Astrocyte of the spinal cord (primary cell): ENCODE results near the gene ACSL1.
A peak's percentile ranks its signal among the peaks of the same experiment; 100 is the strongest.
"Not testable (repeated sequence)": the region's sequence is repeated elsewhere in the genome, so short reads cannot be mapped to it uniquely, and the experiment has no call there.

ENCODE experiments used
- DNase-seq: peaks from one replicate; pipeline ENCODE4 v3.0.0; 2011; ENCODE audit warnings: low read depth, low spot score
- H3K4me3 ChIP-seq: 2 replicates; pipeline ENCODE4 v1.5.1; 2011; ENCODE audit warnings: low read depth, mild to moderate bottlenecking, low read length, moderate library complexity
- in situ Hi-C: cut with HindIII; loops from 2 replicates; pipeline ENCODE4 v1.10.0; 2017; ENCODE audit warnings: low sequenced_read_pairs
- TF ChIP-seq, protein P1 (sequence below): IDR thresholded peaks from 2 replicates; pipeline ENCODE4 v1.5.1; 2012; ENCODE audit warnings: low read depth, mild to moderate bottlenecking, low read length, inconsistent platforms

Gene ACSL1

DNA sequence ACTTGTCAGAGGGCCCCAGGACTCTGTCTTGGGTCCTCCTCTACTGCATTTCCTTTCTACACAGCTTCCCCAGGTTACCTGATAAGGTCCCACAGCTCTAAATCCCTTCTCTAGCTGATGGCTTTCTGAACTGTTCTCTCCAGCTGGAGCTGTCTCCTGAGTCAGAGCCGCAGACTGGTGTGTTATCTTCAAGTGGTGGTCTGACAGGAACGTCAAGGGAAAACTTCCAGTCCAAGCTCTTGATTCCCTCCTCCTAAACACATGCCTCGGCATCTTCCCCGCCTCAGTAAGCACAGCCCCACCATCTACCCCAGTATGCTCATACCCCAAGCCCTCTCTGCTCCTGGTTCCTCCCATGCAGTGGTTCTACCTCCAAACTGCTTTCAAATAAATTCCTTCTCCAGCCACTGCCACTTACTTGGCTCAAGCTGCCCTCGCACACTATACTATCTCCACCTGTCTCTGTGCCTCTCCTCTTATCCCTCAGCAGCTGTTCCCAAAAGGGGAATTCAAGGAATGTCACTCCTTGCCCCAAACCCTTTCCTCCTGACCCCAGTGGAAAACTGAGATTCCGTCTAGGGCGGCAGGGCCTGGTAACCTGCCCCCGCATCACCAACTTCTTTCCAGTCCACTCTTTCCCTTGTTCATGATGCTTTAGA, 74.7 kb downstream of the ACSL1 start:
- H3K4me3 ChIP-seq: no peak overlapping the region
- no peak for DNase-seq
- in situ Hi-C loops: no loop called here
- TF ChIP-seq, protein P1, sequence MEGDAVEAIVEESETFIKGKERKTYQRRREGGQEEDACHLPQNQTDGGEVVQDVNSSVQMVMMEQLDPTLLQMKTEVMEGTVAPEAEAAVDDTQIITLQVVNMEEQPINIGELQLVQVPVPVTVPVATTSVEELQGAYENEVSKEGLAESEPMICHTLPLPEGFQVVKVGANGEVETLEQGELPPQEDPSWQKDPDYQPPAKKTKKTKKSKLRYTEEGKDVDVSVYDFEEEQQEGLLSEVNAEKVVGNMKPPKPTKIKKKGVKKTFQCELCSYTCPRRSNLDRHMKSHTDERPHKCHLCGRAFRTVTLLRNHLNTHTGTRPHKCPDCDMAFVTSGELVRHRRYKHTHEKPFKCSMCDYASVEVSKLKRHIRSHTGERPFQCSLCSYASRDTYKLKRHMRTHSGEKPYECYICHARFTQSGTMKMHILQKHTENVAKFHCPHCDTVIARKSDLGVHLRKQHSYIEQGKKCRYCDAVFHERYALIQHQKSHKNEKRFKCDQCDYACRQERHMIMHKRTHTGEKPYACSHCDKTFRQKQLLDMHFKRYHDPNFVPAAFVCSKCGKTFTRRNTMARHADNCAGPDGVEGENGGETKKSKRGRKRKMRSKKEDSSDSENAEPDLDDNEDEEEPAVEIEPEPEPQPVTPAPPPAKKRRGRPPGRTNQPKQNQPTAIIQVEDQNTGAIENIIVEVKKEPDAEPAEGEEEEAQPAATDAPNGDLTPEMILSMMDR: no peak

DNA sequence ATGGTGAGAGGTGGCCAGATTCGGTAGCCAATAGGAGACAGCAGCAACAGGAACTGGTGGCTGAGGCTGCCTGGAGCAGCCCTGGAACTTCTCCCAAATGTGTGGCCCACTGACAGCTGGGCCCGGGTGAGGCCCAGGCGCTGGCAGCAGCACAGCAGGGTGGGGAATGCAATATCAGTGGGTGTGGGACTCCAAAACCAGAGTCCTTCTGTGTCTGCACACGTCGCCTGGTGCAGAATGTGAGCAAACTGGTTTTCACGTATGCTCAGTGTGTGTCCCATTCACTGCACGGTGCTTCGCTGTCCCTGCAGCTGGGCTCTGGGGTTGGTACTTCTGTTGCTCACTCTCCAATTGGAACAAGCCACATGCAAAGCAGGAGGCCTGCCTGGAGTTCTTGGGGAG, 77.5 kb downstream of the ACSL1 start:
- no peak for DNase-seq
- in situ Hi-C loops: no loop called here
- TF ChIP-seq, protein P1: no peak
- no peak overlapping the region for H3K4me3 ChIP-seq

DNA sequence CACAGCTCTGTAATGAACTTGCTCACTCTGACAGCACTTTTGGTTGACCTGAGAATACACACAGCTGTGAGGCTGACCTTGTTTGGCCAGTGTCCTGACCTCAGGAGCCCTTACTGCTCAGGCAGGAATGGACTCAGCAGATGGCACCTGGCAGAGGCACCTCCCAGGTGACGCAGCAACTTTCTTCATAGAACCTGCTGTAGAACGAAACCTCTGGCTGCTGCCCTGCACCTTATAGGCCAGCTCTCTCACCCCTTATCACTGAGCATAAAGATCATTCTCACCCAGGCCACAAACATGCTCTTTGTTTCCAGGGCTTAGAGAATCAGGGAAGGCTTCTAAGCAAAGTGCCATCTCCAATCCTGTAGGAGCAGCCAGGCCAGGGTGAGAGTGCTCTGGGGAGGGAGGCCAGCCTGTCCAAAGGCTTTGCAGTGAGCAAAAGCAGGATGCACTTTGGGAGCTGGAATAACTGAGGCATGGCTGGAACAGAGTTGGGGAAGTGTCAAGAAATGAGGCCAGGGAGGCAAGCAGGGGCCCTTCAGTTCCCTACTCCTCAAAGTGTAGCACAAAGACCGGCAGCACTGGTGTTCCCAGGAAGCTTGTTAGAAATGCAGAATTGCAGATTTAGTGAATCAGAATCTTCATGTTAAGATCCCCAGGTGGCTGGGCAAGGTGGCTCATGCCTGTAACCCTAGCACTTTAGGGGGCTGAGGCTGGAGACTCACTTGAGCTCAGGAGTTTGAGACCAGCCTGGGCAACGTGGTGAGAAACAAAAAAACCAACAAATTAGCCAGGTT, 78.5 kb downstream of the ACSL1 start:
- DNase-seq: no peak
- in situ Hi-C loops: no loop called here
- no peak overlapping the region for H3K4me3 ChIP-seq
- TF ChIP-seq, protein P1: no peak

DNA sequence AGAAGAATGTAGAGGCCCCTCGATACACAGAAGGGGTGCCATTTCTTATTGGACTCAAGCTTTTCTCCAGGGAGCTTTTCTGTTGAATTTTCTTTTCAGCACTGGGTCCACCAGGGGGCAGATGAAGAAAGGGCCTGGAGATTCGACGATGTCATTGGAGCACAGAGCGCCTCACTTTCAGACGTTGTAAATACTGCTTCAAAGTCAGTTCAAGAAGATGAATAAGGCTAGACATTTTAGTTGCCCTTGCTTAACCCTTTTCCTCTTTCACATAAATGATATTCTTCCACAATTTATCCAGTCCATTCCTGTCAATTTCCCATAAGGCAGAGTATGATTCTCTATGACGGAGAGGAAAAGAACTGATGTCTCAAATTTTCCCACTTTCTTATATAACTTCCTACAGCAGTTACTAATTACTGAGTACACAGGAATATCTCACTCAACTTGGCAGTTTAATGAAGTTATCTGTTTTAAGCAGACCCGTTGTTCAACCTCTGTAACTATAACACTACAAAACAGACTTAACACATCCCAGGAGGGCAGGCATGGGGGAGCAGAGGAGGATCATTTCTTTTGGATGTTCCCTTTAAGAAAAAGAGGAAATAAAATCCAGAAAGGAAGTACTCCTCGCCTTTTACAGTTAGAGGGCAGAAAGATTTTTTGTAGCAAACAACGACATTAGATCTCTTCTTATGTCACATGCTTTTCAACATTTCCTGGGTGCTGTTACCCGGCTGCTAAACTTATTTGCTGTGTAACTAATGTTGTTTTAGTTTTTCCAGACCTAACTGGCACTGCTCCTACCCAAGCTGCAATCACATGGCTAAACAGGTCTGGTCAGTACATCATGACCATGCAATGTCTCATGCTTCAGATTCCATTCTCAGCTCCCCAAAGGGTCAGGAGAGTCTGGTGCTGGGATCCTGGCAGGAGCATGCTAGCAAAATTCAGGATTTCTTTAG, 79.7 kb downstream of the ACSL1 start:
- in situ Hi-C loops: no loop called here
- TF ChIP-seq, protein P1: peak; percentile 81
- no peak overlapping the region for H3K4me3 ChIP-seq
- peak; percentile 80 for DNase-seq

DNA sequence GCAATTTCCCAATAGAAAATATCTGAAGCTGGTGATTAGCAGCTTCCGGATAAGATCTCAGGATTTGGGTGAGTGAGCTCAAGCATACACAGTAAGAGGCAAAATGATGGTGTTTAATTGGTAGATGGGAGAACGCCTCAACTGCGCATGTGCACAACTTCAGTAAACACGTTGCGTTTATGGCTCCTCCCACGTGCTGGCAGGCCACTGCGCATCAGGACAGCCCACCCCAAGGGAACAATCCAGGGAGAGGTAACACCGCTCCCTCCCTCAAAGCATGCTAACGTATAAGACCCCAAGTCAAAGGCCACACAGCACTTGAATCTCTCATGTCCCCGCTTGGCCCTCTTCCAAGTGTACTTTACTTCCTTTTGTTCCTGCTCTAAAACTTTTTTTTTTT, 81.5 kb downstream of the ACSL1 start:
- TF ChIP-seq, protein P1: no peak
- no peak for DNase-seq
- no peak overlapping the region for H3K4me3 ChIP-seq
- in situ Hi-C loops: no loop called here

DNA sequence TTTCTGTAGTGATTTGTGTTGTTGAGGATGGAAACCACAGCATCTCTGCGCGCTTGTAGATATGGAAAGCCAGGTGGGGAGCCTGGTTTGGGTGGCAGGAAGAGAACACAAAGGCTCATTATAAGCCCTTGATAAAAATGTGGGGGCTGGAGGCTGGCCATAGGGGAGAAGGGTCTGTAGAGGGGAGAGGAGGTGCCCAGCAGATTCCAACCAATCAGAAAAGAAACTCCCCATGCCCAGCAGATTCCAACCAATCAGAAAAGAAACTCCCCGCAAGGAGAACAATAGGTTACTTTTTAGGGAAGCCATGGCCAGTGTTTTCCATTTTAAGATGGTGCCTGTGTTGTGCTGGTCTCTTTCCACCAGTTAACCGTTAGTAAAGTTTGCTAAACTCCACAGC, 82.1 kb downstream of the ACSL1 start:
- TF ChIP-seq, protein P1: no peak
- H3K4me3 ChIP-seq: no peak overlapping the region
- in situ Hi-C loops: no loop called here
- DNase-seq: no peak

DNA sequence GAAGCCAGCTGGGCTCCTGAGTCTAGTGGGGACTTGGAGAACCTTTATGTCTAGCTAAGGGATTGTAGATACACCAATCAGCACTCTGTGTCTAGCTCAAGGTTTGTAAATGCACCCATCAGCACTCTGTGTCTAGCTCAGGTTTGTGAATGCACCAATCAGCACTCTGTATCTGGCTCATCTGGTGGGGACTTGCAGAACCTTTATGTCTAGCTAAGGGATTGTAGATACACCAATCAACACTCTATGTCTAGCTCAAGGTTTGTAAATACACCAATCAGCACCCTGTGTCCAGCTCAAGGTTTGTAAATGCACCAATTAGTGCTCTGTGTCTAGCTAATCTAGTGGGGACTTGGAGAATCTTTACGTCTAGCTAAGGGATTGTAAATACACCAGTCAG, 84.1 kb downstream of the ACSL1 start:
- in situ Hi-C loops, H3K4me3 ChIP-seq, DNase-seq: not testable (repeated sequence)
